A673 (cell line): ENCODE measurements around the gene TOR1A. TPM values are rescaled to one million over a fixed set of nuclear protein-coding genes. Genes with fewer than 3 reads are reported as not detected.

ENCODE experiments used
- BruUV-seq: library from RNA; stranded (reverse); fragments of 400-500 nt; replicated peaks from 2 replicates; lab custom pipeline; 2021; lab: Mats Ljungman, UMichigan
- CTCF ChIA-PET: fragments of 300-600 bp; sonication (Branson Sonifier 250); formaldehyde crosslinking; loops from one replicate; lab custom pipeline; 2022; ENCODE audit warnings: antibody characterized with exemption; lab: Charles Lee
- POLR2A ChIA-PET: fragments of 300-600 bp; sonication (Branson Sonifier 250); formaldehyde crosslinking; loops from one replicate; lab custom pipeline; 2022; ENCODE audit warnings: antibody characterized with exemption; ENCODE audit not compliant: low non-redundant PET; lab: Charles Lee
- DNase-seq: peaks from one replicate; pipeline ENCODE4 v3.0.0-alpha.2; 2015; ENCODE audit warnings: low spot score
- H3K27ac ChIP-seq: fragments of 200-600 bp; sonication (generic); 2 replicates; pipeline ENCODE4 v1.5.1; 2016; ENCODE audit warnings: mixed run types, low read depth, mild to moderate bottlenecking, mixed read lengths, antibody characterized with exemption, low read length; ENCODE audit not compliant: poor library complexity, severe bottlenecking
- H3K27me3 ChIP-seq: fragments of 200-600 bp; sonication (generic); replicated peaks from 2 replicates; pipeline ENCODE4 v1.6.1; 2017; ENCODE audit warnings: mixed run types, low read depth, mild to moderate bottlenecking, mixed read lengths, antibody characterized with exemption, low read length; ENCODE audit not compliant: insufficient read depth, poor library complexity
- H3K36me3 ChIP-seq: fragments of 200-600 bp; sonication (generic); 2 replicates; pipeline ENCODE4 v1.6.1; 2016; ENCODE audit warnings: mixed run types, mild to moderate bottlenecking, mixed read lengths, antibody characterized with exemption, low read length; ENCODE audit not compliant: insufficient read depth, poor library complexity, severe bottlenecking
- H3K4me1 ChIP-seq: fragments of 200-600 bp; sonication (generic); 2 replicates; pipeline ENCODE4 v1.6.1; 2017; ENCODE audit warnings: mixed run types, mild to moderate bottlenecking, mixed read lengths, antibody characterized with exemption, low read length; ENCODE audit not compliant: insufficient read depth, poor library complexity, severe bottlenecking
- H3K4me3 ChIP-seq: fragments of 200-600 bp; sonication (generic); 2 replicates; pipeline ENCODE4 v1.5.1; 2016; ENCODE audit warnings: low read depth, mixed run types, mild to moderate bottlenecking, mixed read lengths, low read length; ENCODE audit not compliant: poor library complexity, severe bottlenecking
- H3K9me3 ChIP-seq: fragments of 200-600 bp; sonication (generic); 2 replicates; pipeline ENCODE4 v1.6.1; 2016; ENCODE audit warnings: mixed run types, low read depth, mild to moderate bottlenecking, mixed read lengths, antibody characterized with exemption, low read length; ENCODE audit not compliant: poor library complexity, severe bottlenecking
- EZH2 ChIP-seq: fragments of 200-600 bp; sonication (generic); IDR thresholded peaks from 2 replicates; pipeline ENCODE4 v1.6.1; 2017; ENCODE audit warnings: borderline replicate concordance, low read depth, mild to moderate bottlenecking, mixed read lengths, antibody characterized with exemption, low read length; ENCODE audit not compliant: poor library complexity, severe bottlenecking
- intact Hi-C: fragments of 100-400 bp; cut with micrococcal nuclease; formaldehyde crosslinking; loops from one replicate; pipeline ENCODE4 v1.10.0; 2022; ENCODE audit not compliant: unreplicated experiment
- total RNA-seq: library from RNA; stranded (reverse); gene quantifications from 2 replicates; pipeline ENCODE4 v1.2.3, GENCODE V29; 2021
- TF ChIP-seq, protein P1 (sequence below): fragments of 300-800, 200-600 bp; sonication (generic); conservative IDR thresholded peaks from 2 replicates; pipeline ENCODE4 v1.5.1; 2017; ENCODE audit warnings: low read depth, mild to moderate bottlenecking, antibody characterized with exemption, low read length, moderate library complexity, mixed read lengths

The TOR1A gene
- total RNA-seq, 1 experiment from 2014 or later, result 46.3 TPM

DNA sequence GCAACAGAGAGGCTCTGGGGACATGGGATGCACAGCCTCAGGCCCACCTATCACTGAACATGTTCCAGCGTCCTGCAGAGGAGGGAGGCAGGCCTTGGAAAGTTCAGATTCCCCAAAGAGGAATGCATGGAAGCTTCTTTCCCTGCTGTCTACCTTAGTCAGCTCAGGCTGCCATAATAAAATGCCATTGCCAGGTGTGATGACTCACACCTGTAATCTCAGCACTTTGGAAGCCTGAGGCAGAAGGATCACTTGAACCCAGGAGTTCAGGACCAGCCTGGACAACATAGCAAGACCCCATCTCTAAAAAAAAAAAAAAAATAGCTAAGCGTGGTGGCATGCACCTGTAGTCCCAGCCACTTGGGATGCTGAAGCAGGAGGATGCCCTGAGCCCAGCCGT lies 45.5 kb downstream of the TOR1A start:
- ChIA-PET CTCF (no interaction called here), POLR2A (no interaction called here)
- H3K36me3 ChIP-seq, result no peaks in the 10 kb centered on the region
- H3K4me1 ChIP-seq, result no peaks in the 10 kb centered on the region
- no peak overlapping the region for H3K4me3 ChIP-seq
- intact Hi-C loops, result no loop called here
- DNase-seq, result no peak
- TF ChIP-seq EZH2, result no peak
- TF ChIP-seq, protein P1, sequence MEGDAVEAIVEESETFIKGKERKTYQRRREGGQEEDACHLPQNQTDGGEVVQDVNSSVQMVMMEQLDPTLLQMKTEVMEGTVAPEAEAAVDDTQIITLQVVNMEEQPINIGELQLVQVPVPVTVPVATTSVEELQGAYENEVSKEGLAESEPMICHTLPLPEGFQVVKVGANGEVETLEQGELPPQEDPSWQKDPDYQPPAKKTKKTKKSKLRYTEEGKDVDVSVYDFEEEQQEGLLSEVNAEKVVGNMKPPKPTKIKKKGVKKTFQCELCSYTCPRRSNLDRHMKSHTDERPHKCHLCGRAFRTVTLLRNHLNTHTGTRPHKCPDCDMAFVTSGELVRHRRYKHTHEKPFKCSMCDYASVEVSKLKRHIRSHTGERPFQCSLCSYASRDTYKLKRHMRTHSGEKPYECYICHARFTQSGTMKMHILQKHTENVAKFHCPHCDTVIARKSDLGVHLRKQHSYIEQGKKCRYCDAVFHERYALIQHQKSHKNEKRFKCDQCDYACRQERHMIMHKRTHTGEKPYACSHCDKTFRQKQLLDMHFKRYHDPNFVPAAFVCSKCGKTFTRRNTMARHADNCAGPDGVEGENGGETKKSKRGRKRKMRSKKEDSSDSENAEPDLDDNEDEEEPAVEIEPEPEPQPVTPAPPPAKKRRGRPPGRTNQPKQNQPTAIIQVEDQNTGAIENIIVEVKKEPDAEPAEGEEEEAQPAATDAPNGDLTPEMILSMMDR, result no peak
- no TSS peak for BruUV-seq
- H3K9me3 ChIP-seq, result no peaks in the 10 kb centered on the region
- no peak overlapping the region for H3K27ac ChIP-seq
- H3K27me3 ChIP-seq, result no peaks in the 10 kb centered on the region

DNA sequence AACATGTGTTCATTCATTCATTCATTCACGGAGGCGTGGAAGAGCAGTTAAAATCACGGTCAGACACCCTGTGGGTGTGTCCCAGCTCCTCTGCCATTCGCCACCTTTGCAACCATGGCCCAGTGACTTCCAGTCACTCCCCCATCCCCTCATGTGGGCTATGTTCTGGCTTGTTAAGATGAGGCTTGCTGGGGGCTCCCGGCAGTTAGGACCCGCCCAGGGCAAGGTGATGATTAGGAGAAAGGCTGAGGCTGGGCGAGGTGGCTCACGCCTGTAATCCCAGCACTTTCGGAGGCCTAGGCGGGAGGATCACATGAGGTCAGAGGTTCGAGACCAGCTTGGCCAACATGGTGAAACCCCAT lies 46.2 kb downstream of the TOR1A start:
- intact Hi-C loops, result no loop called here
- Histone ChIP-seq H3K4me3 (no peak overlapping the region), H3K9me3 (no peaks in the 10 kb centered on the region), H3K4me1 (no peaks in the 10 kb centered on the region), H3K36me3 (no peaks in the 10 kb centered on the region), H3K27me3 (no peaks in the 10 kb centered on the region), H3K27ac (no peak overlapping the region)
- TF ChIP-seq, protein P1, result no peak
- POLR2A ChIA-PET, result no interaction called here
- CTCF ChIA-PET, result interaction anchor here (1.0 kb wide), 1 partner anchor 40 kb away, joined by 3 read pairs; no protein-coding TSS in a partner anchor
- no TSS peak for BruUV-seq
- no peak for DNase-seq

GRCh38 chr9:129776938-129777768 lies 46.8 kb downstream of the TOR1A start:
- Histone ChIP-seq H3K4me3 (no peak overlapping the region), H3K36me3 (no peaks in the 10 kb centered on the region), H3K4me1 (no peaks in the 10 kb centered on the region), H3K27ac (no peak overlapping the region), H3K27me3 (no peaks in the 10 kb centered on the region), H3K9me3 (no peaks in the 10 kb centered on the region)
- BruUV-seq, result no TSS peak
- ChIA-PET CTCF (interaction anchor here (1.0 kb wide), 1 partner anchor 39 kb away, joined by 3 read pairs; no protein-coding TSS in a partner anchor), POLR2A (no interaction called here)
- TF ChIP-seq, protein P1, result no peak
- TF ChIP-seq EZH2, result no peak
- intact Hi-C loops, result no loop called here
- DNase-seq, result peak; percentile 42
